ENCODE data around the gene SORBS2.

DNA sequence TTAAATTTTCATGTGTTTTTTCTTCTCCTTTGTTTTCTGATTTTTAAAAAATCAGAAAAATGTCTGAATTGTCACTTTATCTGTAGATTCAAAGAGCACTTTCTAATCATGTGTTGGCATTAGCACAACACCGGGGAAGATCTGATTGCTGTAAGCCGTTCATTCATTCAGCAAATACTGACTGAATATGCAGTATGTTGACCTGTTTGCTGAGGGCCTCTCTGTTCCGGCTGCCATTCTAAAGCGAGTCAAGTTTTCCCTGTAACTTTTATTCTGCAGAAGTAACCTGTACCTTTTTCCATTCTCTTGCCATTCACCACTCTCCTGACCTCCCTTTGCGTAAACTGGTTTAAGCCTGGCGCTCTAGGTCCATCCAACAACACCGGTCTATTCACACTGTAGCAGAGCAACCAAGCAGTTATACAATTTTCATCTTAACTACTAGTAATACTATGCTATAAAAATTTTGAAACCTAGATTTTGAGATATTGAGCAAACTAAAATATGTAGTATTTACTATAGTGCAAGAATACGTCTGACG, 6.7 kb downstream of the SORBS2 start:
- TF ChIP-seq, protein P1, sequence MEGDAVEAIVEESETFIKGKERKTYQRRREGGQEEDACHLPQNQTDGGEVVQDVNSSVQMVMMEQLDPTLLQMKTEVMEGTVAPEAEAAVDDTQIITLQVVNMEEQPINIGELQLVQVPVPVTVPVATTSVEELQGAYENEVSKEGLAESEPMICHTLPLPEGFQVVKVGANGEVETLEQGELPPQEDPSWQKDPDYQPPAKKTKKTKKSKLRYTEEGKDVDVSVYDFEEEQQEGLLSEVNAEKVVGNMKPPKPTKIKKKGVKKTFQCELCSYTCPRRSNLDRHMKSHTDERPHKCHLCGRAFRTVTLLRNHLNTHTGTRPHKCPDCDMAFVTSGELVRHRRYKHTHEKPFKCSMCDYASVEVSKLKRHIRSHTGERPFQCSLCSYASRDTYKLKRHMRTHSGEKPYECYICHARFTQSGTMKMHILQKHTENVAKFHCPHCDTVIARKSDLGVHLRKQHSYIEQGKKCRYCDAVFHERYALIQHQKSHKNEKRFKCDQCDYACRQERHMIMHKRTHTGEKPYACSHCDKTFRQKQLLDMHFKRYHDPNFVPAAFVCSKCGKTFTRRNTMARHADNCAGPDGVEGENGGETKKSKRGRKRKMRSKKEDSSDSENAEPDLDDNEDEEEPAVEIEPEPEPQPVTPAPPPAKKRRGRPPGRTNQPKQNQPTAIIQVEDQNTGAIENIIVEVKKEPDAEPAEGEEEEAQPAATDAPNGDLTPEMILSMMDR (IDR thresholded peaks at IDR 0.05; ENCODE audit: low read depth, low read length): no peak
- TF ChIP-seq EZH2phosphoT487 (IDR thresholded peaks at IDR 0.05; ENCODE audit: low read depth): no peak
